DMS 273 (cell line): ENCODE data around the gene DOCK7.

Experiments
- DNase-seq: peaks from one replicate; lab custom pipeline; 2025; ENCODE audit not compliant: unreplicated experiment; lab: John Stamatoyannopoulos, UW

The DOCK7 gene

GRCh38 chr1:62467092-62467491 is 221.1 kb downstream of the DOCK7 start:
- peak; percentile 73 for DNase-seq

- DNase-seq: no peak
Observed at GRCh38 chr1:62462370-62462769, 225.8 kb downstream of the DOCK7 start.

GRCh38 chr1:62457955-62458354 is 230.2 kb downstream of the DOCK7 start:
- no peak for DNase-seq

- no peak for DNase-seq
Observed at GRCh38 chr1:62452951-62453350, 235.2 kb downstream of the DOCK7 start.

GRCh38 chr1:62450301-62450700 is 237.9 kb downstream of the DOCK7 start:
- DNase-seq: no peak

GRCh38 chr1:62448221-62448933 is 239.8 kb downstream of the DOCK7 start:
- DNase-seq: no peak

- DNase-seq: no peak
Observed at GRCh38 chr1:62444701-62445100, 243.5 kb downstream of the DOCK7 start.

- no peak for DNase-seq
Observed at GRCh38 chr1:62439652-62440371, 248.4 kb downstream of the DOCK7 start.

GRCh38 chr1:62438163-62438562 is 250.0 kb downstream of the DOCK7 start:
- DNase-seq: peak; percentile 48

- DNase-seq: peak; percentile 65
Observed at GRCh38 chr1:62437273-62437940, 250.8 kb downstream of the DOCK7 start.

- peak; percentile 100 for DNase-seq
Observed at GRCh38 chr1:62436466-62437272, 251.5 kb downstream of the DOCK7 start, which contains the start of gene USP1. TSS of gene USP1 (plus strand) at chr1:62437049. CDS start at chr1:62439868, 2,819 bp downstream.

- no peak for DNase-seq
Observed at GRCh38 chr1:62436039-62436465, 252.1 kb downstream of the DOCK7 start.

- peak; percentile 86 for DNase-seq
Observed at GRCh38 chr1:62435231-62436038, 252.8 kb downstream of the DOCK7 start.

- DNase-seq: no peak
Observed at GRCh38 chr1:62434618-62435001, 253.6 kb downstream of the DOCK7 start.

GRCh38 chr1:62433861-62434617 is 254.1 kb downstream of the DOCK7 start:
- peak; percentile 46 for DNase-seq

- peak; percentile 46 for DNase-seq
Observed at GRCh38 chr1:62429581-62429980, 258.6 kb downstream of the DOCK7 start.

- DNase-seq: peak; percentile 96
Observed at GRCh38 chr1:62428351-62428750, 259.8 kb downstream of the DOCK7 start.

- DNase-seq: no peak
Observed at GRCh38 chr1:62426794-62427193, 261.4 kb downstream of the DOCK7 start.

- DNase-seq: no peak
Observed at GRCh38 chr1:62426237-62426636, 261.9 kb downstream of the DOCK7 start.
